ENCODE results near the gene HECTD4. TPM values are rescaled to one million over a fixed set of nuclear protein-coding genes. Genes with fewer than 3 reads are reported as not detected.

The HECTD4 gene
- total RNA-seq, 1 donor: 29.0 TPM

DNA sequence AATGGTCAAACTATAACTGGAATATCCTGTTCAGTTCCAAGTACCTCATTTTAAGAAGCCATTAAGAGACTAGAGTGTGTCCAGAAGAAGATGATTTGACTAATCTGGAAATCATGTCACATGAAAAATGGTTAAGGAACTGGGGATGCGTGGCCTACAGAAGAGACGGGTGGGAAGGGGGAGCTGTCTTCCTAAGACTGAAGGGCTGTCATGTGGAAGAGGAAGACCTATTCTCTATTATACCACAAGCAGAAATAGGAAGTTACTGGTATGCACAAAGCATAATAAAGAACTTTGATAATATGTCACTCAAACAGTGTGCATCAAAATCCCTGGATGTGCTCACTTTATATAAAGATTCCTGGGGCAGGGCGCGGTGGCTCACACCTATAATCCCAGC, 50.3 kb downstream of the HECTD4 start:
- DNase-seq (ENCODE audit: insufficient read length, low spot score, missing footprints): no peak
- Histone ChIP-seq H4K20me1 (ENCODE audit: insufficient read depth, low read length) (peaks cover 9% of the 10 kb centered on the region), H3K79me2 (ENCODE audit: insufficient read depth, low read length) (peaks cover 35% of the 10 kb centered on the region), H3K27ac (ENCODE audit: low read depth, low read length) (no peak overlapping the region), H3K4me2 (ENCODE audit: insufficient read depth, low read length) (no peak overlapping the region), H3K4me3 (ENCODE audit: insufficient read depth, low read length) (no peak overlapping the region), H3K4me1 (ENCODE audit: insufficient read depth, low read length) (no peaks in the 10 kb centered on the region), H2AFZ (ENCODE audit: low read length) (no peak overlapping the region), H3K36me3 (ENCODE audit: insufficient read depth, low read length) (no peaks in the 10 kb centered on the region), H3K27me3 (ENCODE audit: insufficient read depth, low read length) (no peaks in the 10 kb centered on the region), H3K9me3 (ENCODE audit: low read depth, low read length) (no peaks in the 10 kb centered on the region)
- TF ChIP-seq, protein P1, sequence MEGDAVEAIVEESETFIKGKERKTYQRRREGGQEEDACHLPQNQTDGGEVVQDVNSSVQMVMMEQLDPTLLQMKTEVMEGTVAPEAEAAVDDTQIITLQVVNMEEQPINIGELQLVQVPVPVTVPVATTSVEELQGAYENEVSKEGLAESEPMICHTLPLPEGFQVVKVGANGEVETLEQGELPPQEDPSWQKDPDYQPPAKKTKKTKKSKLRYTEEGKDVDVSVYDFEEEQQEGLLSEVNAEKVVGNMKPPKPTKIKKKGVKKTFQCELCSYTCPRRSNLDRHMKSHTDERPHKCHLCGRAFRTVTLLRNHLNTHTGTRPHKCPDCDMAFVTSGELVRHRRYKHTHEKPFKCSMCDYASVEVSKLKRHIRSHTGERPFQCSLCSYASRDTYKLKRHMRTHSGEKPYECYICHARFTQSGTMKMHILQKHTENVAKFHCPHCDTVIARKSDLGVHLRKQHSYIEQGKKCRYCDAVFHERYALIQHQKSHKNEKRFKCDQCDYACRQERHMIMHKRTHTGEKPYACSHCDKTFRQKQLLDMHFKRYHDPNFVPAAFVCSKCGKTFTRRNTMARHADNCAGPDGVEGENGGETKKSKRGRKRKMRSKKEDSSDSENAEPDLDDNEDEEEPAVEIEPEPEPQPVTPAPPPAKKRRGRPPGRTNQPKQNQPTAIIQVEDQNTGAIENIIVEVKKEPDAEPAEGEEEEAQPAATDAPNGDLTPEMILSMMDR (IDR thresholded peaks at IDR 0.05; ENCODE audit: extremely low read depth, low read depth, low read length): no peak

DNA sequence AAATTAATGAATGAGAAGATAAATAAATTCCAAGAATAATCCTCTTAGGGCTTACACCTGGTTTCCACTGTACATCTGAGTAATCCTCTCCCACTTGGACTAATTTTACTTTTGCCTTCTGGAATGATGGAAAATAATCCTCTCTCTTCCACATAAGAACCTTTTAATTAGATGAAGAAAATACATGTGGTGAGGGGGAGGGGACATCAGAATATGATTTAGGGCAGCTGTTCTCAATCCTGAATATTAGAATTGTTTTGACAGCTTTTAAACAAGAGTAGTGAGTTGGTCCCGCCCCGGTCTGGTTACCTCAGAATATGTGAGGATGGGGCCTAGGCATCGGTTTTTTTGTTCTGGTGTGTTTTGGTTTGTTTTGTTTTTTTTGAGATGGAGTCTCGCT, 51.5 kb downstream of the HECTD4 start:
- Histone ChIP-seq H3K4me2 (ENCODE audit: insufficient read depth, low read length) (no peak overlapping the region), H3K36me3 (ENCODE audit: insufficient read depth, low read length) (no peaks in the 10 kb centered on the region), H3K27ac (ENCODE audit: low read depth, low read length) (no peak overlapping the region), H3K9me3 (ENCODE audit: low read depth, low read length) (no peaks in the 10 kb centered on the region), H3K79me2 (ENCODE audit: insufficient read depth, low read length) (peaks cover 43% of the 10 kb centered on the region), H3K4me3 (ENCODE audit: insufficient read depth, low read length) (no peak overlapping the region), H3K27me3 (ENCODE audit: insufficient read depth, low read length) (no peaks in the 10 kb centered on the region), H2AFZ (ENCODE audit: low read length) (no peak overlapping the region), H4K20me1 (ENCODE audit: insufficient read depth, low read length) (peaks cover 15% of the 10 kb centered on the region), H3K4me1 (ENCODE audit: insufficient read depth, low read length) (no peaks in the 10 kb centered on the region)
- TF ChIP-seq, protein P1 (IDR thresholded peaks at IDR 0.05; ENCODE audit: extremely low read depth, low read depth, low read length): no peak
- DNase-seq (ENCODE audit: insufficient read length, low spot score, missing footprints): no peak

DNA sequence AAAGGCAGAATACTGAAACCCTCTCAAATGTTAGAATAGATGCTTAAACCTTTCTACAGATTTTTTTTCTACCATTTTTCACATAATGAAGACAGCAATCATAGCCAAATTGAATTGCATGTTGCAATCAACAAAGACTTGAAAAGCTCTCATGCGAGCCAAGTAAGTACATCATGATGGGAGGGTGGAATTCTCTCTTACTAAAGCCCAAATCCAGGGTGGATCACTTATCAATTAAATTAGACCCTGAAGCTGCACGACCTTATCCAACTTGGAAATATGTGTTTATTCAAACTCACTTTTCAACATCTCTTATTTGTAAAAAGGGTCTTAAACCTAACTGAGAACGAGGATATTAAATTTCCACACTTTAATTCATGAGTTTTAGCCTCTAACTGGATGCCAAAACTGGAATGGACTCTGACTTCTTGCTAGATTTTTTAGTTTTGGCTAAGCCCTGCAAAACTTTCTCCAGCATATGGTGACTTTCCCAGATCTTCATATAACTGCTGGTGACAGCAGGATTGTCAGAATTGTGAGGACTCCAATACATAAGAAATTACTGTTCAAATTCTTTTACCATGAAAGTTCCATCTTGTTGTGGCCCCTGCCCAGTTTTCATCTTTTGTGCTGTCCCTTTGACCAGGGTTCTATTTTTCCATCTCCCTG, 53.6 kb downstream of the HECTD4 start:
- peaks cover 46% of the 10 kb centered on the region for H3K79me2 ChIP-seq (ENCODE audit: insufficient read depth, low read length)

DNA sequence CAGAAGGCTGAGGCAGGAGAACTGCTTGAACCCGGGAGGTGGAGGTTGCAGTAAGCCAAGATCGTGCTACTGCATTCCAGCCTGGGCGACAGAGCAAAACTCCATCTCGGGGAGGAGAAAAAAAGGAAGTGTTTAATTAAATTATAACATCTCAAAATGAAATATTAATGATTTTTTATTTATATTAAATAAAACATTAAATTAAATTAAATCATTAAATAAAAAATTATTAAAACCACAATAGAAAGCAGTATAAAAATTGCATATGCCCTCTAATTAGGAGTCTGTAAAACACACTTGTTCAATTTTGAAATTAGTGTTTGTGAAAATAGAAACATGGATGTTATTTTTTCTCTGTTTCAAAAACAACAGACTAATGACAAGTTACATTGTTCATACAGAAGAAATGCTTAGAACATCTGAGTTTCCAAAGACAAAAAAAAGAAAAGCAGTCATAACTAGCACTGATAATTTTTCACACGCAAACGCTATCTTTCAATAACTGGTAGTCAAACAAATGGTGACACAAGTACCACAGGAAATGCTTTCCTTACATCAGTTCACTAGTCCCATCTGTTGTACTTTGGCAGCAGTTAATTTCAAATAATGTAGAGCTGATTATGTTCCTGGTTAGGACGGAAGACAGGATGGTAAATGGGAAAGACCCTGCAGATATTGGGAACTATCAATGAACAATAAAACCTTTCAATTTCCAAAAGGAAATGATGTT, 54.9 kb downstream of the HECTD4 start:
- no peaks in the 10 kb centered on the region for H3K9me3 ChIP-seq (ENCODE audit: low read depth, low read length)
- no peaks in the 10 kb centered on the region for H3K27me3 ChIP-seq (ENCODE audit: insufficient read depth, low read length)
- peaks cover 46% of the 10 kb centered on the region for H3K79me2 ChIP-seq (ENCODE audit: insufficient read depth, low read length)
- no peaks in the 10 kb centered on the region for H3K36me3 ChIP-seq (ENCODE audit: insufficient read depth, low read length)
- H3K4me3 ChIP-seq (ENCODE audit: insufficient read depth, low read length): no peak overlapping the region
- H2AFZ ChIP-seq (ENCODE audit: low read length): no peak overlapping the region
- peaks cover 14% of the 10 kb centered on the region for H4K20me1 ChIP-seq (ENCODE audit: insufficient read depth, low read length)
- DNase-seq (ENCODE audit: insufficient read length, low spot score, missing footprints): peak; percentile 47
- H3K27ac ChIP-seq (ENCODE audit: low read depth, low read length): no peak overlapping the region
- TF ChIP-seq, protein P1 (IDR thresholded peaks at IDR 0.05; ENCODE audit: extremely low read depth, low read depth, low read length): no peak
- H3K4me2 ChIP-seq (ENCODE audit: insufficient read depth, low read length): no peak overlapping the region
- no peaks in the 10 kb centered on the region for H3K4me1 ChIP-seq (ENCODE audit: insufficient read depth, low read length)

More for the DNA sequence above, 53.6 kb downstream of the HECTD4 start:
- H3K36me3 ChIP-seq (ENCODE audit: insufficient read depth, low read length): no peaks in the 10 kb centered on the region
- H3K27ac ChIP-seq (ENCODE audit: low read depth, low read length): no peak overlapping the region
- H3K4me3 ChIP-seq (ENCODE audit: insufficient read depth, low read length): no peak overlapping the region
- TF ChIP-seq, protein P1 (IDR thresholded peaks at IDR 0.05; ENCODE audit: extremely low read depth, low read depth, low read length): no peak
- no peaks in the 10 kb centered on the region for H3K27me3 ChIP-seq (ENCODE audit: insufficient read depth, low read length)
- peaks cover 21% of the 10 kb centered on the region for H4K20me1 ChIP-seq (ENCODE audit: insufficient read depth, low read length)
- H3K4me2 ChIP-seq (ENCODE audit: insufficient read depth, low read length): no peak overlapping the region
- no peaks in the 10 kb centered on the region for H3K9me3 ChIP-seq (ENCODE audit: low read depth, low read length)
- no peak overlapping the region for H2AFZ ChIP-seq (ENCODE audit: low read length)
- no peak for DNase-seq (ENCODE audit: insufficient read length, low spot score, missing footprints)
- no peaks in the 10 kb centered on the region for H3K4me1 ChIP-seq (ENCODE audit: insufficient read depth, low read length)
